Coronary artery (tissue), 2 donors: ENCODE data around the gene CDH5.

Experiments used
- DNase-seq: peaks from one replicate; pipeline ENCODE4 v3.0.0-alpha.2; 2017; ENCODE audit warnings: low spot score
- H3K27ac ChIP-seq, 2 donors: fragments of 200-600 bp; sonication (generic); one replicate each; pipeline ENCODE4 v1.5.1; 2016 to 2019
- H3K4me3 ChIP-seq: fragments of 200-600 bp; sonication (generic); 2 replicates; pipeline ENCODE4 v1.5.1; 2016; ENCODE audit warnings: mild to moderate bottlenecking, moderate library complexity
- CTCF ChIP-seq: fragments of 200-600 bp; sonication (generic); IDR thresholded peaks from one replicate; pipeline ENCODE4 v1.5.1; 2019; ENCODE audit warnings: antibody characterized with exemption

The CDH5 gene

GRCh38 chr16:66380421-66380820 lies 13.9 kb downstream of the CDH5 start:
- Histone ChIP-seq H3K27ac (no peak overlapping the region), H3K4me3 (no peak overlapping the region)
- no peak for DNase-seq
- TF ChIP-seq CTCF, result no peak

GRCh38 chr16:66381585-66382170 lies 15.2 kb downstream of the CDH5 start:
- DNase-seq, result no peak
- no peak overlapping the region for H3K4me3 ChIP-seq
- TF ChIP-seq CTCF, result no peak
- H3K27ac ChIP-seq, result peak overlapping the region in 1 of 2 donors; percentile 74

- peak overlapping the region; percentile 26 to 74 for H3K27ac ChIP-seq
- no peak overlapping the region for H3K4me3 ChIP-seq
- TF ChIP-seq CTCF, result no peak
- no peak for DNase-seq
Measured at GRCh38 chr16:66382171-66382965, 15.9 kb downstream of the CDH5 start.

GRCh38 chr16:66382966-66383299 lies 16.4 kb downstream of the CDH5 start:
- peak overlapping the region in 1 of 2 donors; percentile 74 for H3K27ac ChIP-seq
- no peak for DNase-seq
- no peak for TF ChIP-seq CTCF
- H3K4me3 ChIP-seq, result no peak overlapping the region

GRCh38 chr16:66383551-66383950 lies 17.1 kb downstream of the CDH5 start:
- DNase-seq, result no peak

GRCh38 chr16:66385415-66385814 lies 18.9 kb downstream of the CDH5 start:
- Histone ChIP-seq H3K27ac (no peak overlapping the region), H3K4me3 (no peak overlapping the region)
- DNase-seq, result no peak
- TF ChIP-seq CTCF, result no peak

More at GRCh38 chr16:66383551-66383950, 17.1 kb downstream of the CDH5 start:
- TF ChIP-seq CTCF, result no peak
- peak overlapping the region in 1 of 2 donors; percentile 72 for H3K27ac ChIP-seq
- H3K4me3 ChIP-seq, result no peak overlapping the region
